Suprapubic skin (tissue), 4 donors: ENCODE measurements around the gene HIVEP2. TPM values are rescaled to one million over a fixed set of nuclear protein-coding genes. Genes with fewer than 3 reads are reported as not detected.
A peak's percentile ranks its signal among the peaks of the same experiment; 100 is the strongest.

Source experiments
- DNase-seq, 2 donors: peaks; one replicate each; pipeline ENCODE4 v3.0.0-alpha.2; 2019; ENCODE audit warnings: low spot score in 2 of 2
- H3K27ac ChIP-seq: fragments of 200-600 bp; sonication (generic); one replicate; pipeline ENCODE4 v1.5.1; 2019
- H3K27me3 ChIP-seq: fragments of 200-600 bp; sonication (generic); one replicate; pipeline ENCODE4 v1.5.1; 2019
- H3K36me3 ChIP-seq: fragments of 200-600 bp; sonication (generic); one replicate; pipeline ENCODE4 v1.5.1; 2019
- H3K4me1 ChIP-seq: fragments of 200-600 bp; sonication (generic); one replicate; pipeline ENCODE4 v1.5.1; 2019
- H3K4me3 ChIP-seq: fragments of 200-600 bp; sonication (generic); one replicate; pipeline ENCODE4 v1.5.1; 2019; ENCODE audit warnings: mild to moderate bottlenecking
- H3K9me3 ChIP-seq: fragments of 200-600 bp; sonication (generic); one replicate; pipeline ENCODE4 v1.5.1; 2019
- EP300 ChIP-seq: sonication (generic); formaldehyde crosslinking; IDR thresholded peaks from one replicate; pipeline ENCODE4 v1.6.1; 2017; ENCODE audit warnings: antibody characterized with exemption
- POLR2A ChIP-seq, 2 donors: fragments of 450-650 bp; IDR thresholded peaks; one replicate each; pipeline ENCODE4 v1.6.1; 2017; ENCODE audit warnings: antibody characterized with exemption in 2 of 2, mild to moderate bottlenecking in 2 of 2, moderate library complexity in 2 of 2
- POLR2AphosphoS5 ChIP-seq, 3 donors: sonication (generic); formaldehyde crosslinking; IDR thresholded peaks; one replicate each; pipeline ENCODE4 v1.6.1; 2017; ENCODE audit warnings: antibody characterized with exemption in 3 of 3
- WGBS: methylation state at CpG from one replicate; pipeline ENCODE4 v1.1.5; 2018; 5-methylcytosine and 5-hydroxymethylcytosine counted together
- total RNA-seq, 4 donors: library from RNA; depleted of rRNA; stranded (reverse); fragments of >200 nt; gene quantifications; one replicate each; pipeline ENCODE4 v1.1.0, GENCODE V29; 2016
- TF ChIP-seq, protein P1 (sequence below), 2 donors: fragments of 200-600 bp in 1 of 2; fragments of 450-650 bp in 1 of 2; sonication (generic) in 1 of 2; IDR thresholded peaks; one replicate each; pipeline ENCODE4 v1.5.1; 2016 to 2019; ENCODE audit warnings: antibody characterized with exemption in 2 of 2, mild to moderate bottlenecking in 1 of 2, moderate library complexity in 1 of 2

HIVEP2 gene
- total RNA-seq, 4 donors from 2014 or later: 23.6 to 31.3 (median 25.6) TPM

DNA sequence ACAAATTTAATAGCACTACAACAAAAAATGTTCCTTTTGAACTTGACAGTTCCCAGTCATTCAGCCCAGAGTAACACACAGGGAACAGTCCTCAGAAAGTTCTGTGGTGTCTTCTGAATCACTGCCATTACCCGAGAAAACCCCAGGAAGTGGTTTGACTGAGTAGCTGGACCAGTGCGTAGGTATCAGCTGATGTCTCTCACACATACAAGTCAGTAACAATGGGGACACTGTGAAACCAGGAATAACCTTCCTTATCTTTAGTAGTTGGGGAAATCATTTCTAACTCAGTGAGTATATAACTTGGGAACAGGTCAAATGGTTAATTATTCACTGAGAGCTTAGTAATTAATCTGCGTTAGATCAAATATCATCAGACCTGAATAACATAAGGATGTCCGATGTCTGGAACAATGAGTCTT, 73.1 kb downstream of the HIVEP2 start:
- Histone ChIP-seq H3K4me3 (no peak overlapping the region), H3K4me1 (peaks cover 28% of the 10 kb centered on the region), H3K27me3 (no peaks in the 10 kb centered on the region), H3K9me3 (no peaks in the 10 kb centered on the region), H3K27ac (peak overlapping the region; percentile 43), H3K36me3 (no peaks in the 10 kb centered on the region)
- no peak for TF ChIP-seq POLR2A (IDR thresholded peaks at IDR 0.05)
- no peak for TF ChIP-seq EP300
- TF ChIP-seq POLR2AphosphoS5 (IDR thresholded peaks at IDR 0.05): no peak
- TF ChIP-seq, protein P1, sequence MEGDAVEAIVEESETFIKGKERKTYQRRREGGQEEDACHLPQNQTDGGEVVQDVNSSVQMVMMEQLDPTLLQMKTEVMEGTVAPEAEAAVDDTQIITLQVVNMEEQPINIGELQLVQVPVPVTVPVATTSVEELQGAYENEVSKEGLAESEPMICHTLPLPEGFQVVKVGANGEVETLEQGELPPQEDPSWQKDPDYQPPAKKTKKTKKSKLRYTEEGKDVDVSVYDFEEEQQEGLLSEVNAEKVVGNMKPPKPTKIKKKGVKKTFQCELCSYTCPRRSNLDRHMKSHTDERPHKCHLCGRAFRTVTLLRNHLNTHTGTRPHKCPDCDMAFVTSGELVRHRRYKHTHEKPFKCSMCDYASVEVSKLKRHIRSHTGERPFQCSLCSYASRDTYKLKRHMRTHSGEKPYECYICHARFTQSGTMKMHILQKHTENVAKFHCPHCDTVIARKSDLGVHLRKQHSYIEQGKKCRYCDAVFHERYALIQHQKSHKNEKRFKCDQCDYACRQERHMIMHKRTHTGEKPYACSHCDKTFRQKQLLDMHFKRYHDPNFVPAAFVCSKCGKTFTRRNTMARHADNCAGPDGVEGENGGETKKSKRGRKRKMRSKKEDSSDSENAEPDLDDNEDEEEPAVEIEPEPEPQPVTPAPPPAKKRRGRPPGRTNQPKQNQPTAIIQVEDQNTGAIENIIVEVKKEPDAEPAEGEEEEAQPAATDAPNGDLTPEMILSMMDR (IDR thresholded peaks at IDR 0.05): no peak
- DNase-seq: no peak
- 37% methylated on average over 4 of the region's 4 CpGs for WGBS

DNA sequence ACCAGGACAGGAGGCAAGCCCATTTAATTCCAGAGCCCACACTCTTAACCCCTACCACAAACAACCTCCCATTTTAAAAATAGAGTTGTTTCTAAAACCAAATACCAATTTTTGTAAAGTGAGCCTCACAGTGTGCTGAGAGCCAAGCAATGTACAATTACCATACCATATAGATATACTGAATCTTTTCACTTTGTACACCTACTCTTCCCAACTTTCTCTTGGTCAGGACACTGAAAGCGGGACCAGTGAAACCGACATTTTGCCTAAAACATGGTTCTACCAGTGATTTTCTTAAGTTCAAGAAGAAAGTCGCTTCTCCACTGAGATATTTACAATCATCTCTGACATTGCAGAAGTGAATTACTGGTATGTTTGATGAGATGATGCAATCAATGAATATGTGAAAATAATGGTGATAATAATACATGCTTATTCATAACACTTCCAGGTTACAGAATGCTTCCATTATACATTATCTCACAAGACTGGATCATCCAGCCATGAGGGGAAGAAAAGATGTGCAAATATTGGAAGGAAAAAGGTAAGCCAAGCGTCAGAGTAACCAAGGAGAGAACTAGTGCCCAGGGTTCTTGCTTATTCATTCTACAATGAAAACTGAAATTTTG, 74.1 kb downstream of the HIVEP2 start:
- DNase-seq: no peak
- H3K4me3 ChIP-seq: no peak overlapping the region
- WGBS: 93% methylated on average over 4 of the region's 4 CpGs
- H3K27ac ChIP-seq: peak overlapping the region; percentile 43
- H3K27me3 ChIP-seq: no peaks in the 10 kb centered on the region
- H3K4me1 ChIP-seq: peaks cover 28% of the 10 kb centered on the region
- no peaks in the 10 kb centered on the region for H3K9me3 ChIP-seq
- H3K36me3 ChIP-seq: no peaks in the 10 kb centered on the region
- TF ChIP-seq POLR2AphosphoS5 (IDR thresholded peaks at IDR 0.05) (no peak), EP300 (no peak), POLR2A (IDR thresholded peaks at IDR 0.05) (no peak)
- TF ChIP-seq, protein P1 (IDR thresholded peaks at IDR 0.05): no peak

DNA sequence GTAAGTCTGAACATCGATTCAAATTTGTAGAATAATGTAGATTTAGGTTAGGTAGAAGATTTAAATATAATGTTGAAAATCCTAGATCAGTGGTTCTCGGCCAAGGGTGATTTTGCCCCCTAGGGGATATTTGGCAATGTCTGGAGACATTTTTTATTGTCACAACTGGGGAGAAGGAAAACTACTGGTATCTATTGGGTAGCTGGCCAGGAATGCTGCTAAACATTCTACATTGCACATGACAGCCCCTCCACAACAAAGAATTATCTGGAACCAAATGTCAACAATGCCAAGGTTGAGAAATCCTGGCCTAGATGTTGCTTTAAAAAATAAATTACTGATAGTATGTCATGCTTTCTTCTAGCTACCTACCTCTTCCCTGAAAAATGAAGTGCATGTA, 76.1 kb downstream of the HIVEP2 start:
- no peaks in the 10 kb centered on the region for H3K36me3 ChIP-seq
- WGBS: 85% methylated on average over 2 of the region's 2 CpGs
- H3K4me1 ChIP-seq: peaks cover 28% of the 10 kb centered on the region
- no peak overlapping the region for H3K27ac ChIP-seq
- no peak overlapping the region for H3K4me3 ChIP-seq
- no peak for TF ChIP-seq POLR2AphosphoS5 (IDR thresholded peaks at IDR 0.05)
- TF ChIP-seq EP300: no peak
- TF ChIP-seq POLR2A (IDR thresholded peaks at IDR 0.05): no peak
- TF ChIP-seq, protein P1 (IDR thresholded peaks at IDR 0.05): no peak
- no peaks in the 10 kb centered on the region for H3K27me3 ChIP-seq
- DNase-seq: no peak
- no peaks in the 10 kb centered on the region for H3K9me3 ChIP-seq

DNA sequence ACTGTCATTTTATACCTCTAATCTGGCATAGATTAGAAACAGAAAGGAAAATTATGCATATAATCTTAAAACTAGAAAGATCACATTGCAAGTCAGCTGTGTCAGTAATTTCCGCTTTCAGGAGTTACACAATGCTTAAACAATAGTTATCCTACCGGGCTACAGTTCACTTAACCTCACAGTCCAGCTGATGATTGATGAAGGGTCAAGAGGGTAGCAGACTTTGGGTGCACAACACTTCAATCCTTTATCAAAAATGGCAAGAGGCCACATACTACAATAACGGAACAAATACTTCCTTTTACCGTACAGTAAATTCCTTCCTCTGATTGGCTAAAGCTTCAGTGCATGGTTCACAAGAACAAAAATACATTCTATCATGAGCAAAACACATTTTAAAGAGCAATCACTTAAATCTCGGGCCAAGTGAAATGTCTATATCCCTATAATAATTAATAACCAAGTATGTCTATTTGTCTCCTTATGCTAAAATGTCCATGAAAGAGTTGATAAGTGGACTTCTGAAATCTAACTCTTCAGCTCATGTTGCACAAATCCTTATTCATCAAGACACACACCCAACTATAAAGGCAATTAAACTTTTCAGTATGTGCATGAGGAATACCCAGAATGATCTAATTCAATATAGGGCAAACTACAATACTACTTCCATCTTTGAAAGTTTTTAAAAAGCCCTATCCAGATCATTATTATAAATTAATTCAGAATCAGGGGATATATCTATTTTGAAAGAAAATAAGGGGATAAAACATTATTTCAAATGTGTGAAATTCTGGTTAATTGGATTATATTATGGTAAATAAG, 76.8 kb downstream of the HIVEP2 start:
- WGBS: 66% methylated on average over 5 of the region's 5 CpGs
- Histone ChIP-seq H3K27ac (no peak overlapping the region), H3K27me3 (no peaks in the 10 kb centered on the region), H3K4me3 (no peak overlapping the region), H3K9me3 (no peaks in the 10 kb centered on the region), H3K36me3 (no peaks in the 10 kb centered on the region), H3K4me1 (peaks cover 28% of the 10 kb centered on the region)
- no peak for DNase-seq
- TF ChIP-seq EP300 (no peak), POLR2AphosphoS5 (IDR thresholded peaks at IDR 0.05) (no peak), POLR2A (IDR thresholded peaks at IDR 0.05) (no peak)
- TF ChIP-seq, protein P1 (IDR thresholded peaks at IDR 0.05): no peak

DNA sequence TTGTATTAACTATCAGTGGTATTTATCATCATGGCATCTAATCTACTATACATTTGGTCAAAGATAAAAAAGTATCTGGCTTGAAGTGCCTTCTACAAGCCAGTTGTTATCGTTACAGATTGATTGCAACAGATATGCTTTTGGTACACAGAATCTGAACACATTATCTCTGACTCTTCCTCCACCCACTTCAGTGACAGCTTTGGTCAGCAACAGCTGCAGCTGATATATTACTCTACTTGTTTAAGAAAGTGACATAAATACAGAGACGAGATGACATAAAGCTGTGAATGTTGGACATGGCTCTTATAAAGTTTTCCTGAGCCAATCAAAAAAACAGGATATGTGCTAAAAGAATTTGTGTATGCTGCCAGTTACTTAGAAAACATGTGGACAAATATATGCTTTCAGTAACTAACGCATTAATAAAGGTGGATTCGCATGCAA, 77.6 kb downstream of the HIVEP2 start:
- H3K27ac ChIP-seq: no peak overlapping the region
- peaks cover 22% of the 10 kb centered on the region for H3K4me1 ChIP-seq
- TF ChIP-seq, protein P1 (IDR thresholded peaks at IDR 0.05): no peak
- TF ChIP-seq POLR2A (IDR thresholded peaks at IDR 0.05) (no peak), POLR2AphosphoS5 (IDR thresholded peaks at IDR 0.05) (no peak), EP300 (no peak)
- WGBS: 54% methylated on average over 4 of the region's 4 CpGs
- no peak overlapping the region for H3K4me3 ChIP-seq
- H3K36me3 ChIP-seq: no peaks in the 10 kb centered on the region
- no peaks in the 10 kb centered on the region for H3K9me3 ChIP-seq
- no peak for DNase-seq
- no peaks in the 10 kb centered on the region for H3K27me3 ChIP-seq
